K562 (cell line): ENCODE results near the gene GPAT3. TPM values are rescaled to one million over a fixed set of nuclear protein-coding genes. Genes with fewer than 3 reads are reported as not detected.

Experiments used
- CBFA2T3 ChIP-seq: fragments of 450-650 bp; IDR thresholded peaks from 2 replicates; pipeline ENCODE4 v1.6.1; 2017
- CEBPG ChIP-seq, 3 experiments: fragments of 200-800 bp in 1 of 3; sonication (Bioruptor generic) in 1 of 3; sonication (generic) in 1 of 3; formaldehyde crosslinking in 1 of 3; IDR thresholded peaks in 2 of 3; conservative IDR thresholded peaks in 1 of 3; 2 replicates each; pipeline versions ENCODE4 v1.6.1 to v1.8.0; 2016 to 2022; ENCODE audit warnings: missing compliant biosample characterization in 2 of 3, missing genetic modification characterization in 2 of 3, mild to moderate bottlenecking in 1 of 3, missing genetic modification reagents in 1 of 3
- CREM ChIP-seq: IDR thresholded peaks from 2 replicates; pipeline ENCODE4 v1.6.1; 2014; ENCODE audit warnings: antibody characterized with exemption, low read depth
- DMBX1 ChIP-seq: fragments of 250-450 bp; sonication (Bioruptor Pico); IDR thresholded peaks from 2 replicates; pipeline ENCODE4 v1.8.0; 2022; ENCODE audit warnings: inconsistent platforms, mild to moderate bottlenecking, moderate library complexity, borderline replicate concordance
- DPF2 ChIP-seq: fragments of 450-650 bp; IDR thresholded peaks from 2 replicates; pipeline ENCODE4 v1.6.1; 2016
- ESRRB ChIP-seq: fragments of 250-450 bp; sonication (Bioruptor Pico); IDR thresholded peaks from 2 replicates; pipeline ENCODE4 v1.5.0; 2020; ENCODE audit warnings: mild to moderate bottlenecking, moderate library complexity, borderline replicate concordance
- FOSL1 ChIP-seq: fragments of 200-800 bp; sonication (Bioruptor generic); conservative IDR thresholded peaks from 2 replicates; pipeline ENCODE4 v1.6.1; 2016; ENCODE audit warnings: missing genetic modification characterization, missing compliant biosample characterization
- HMBOX1 ChIP-seq: sonication (generic); IDR thresholded peaks from 2 replicates; pipeline ENCODE4 v1.6.1; 2016
- JUND ChIP-seq, 2 experiments: IDR thresholded peaks; 2 replicates in 1 of 2; 3 replicates in 1 of 2; pipeline ENCODE4 v1.6.1; 2011; ENCODE audit warnings: borderline replicate concordance in 2 of 2, low read depth in 2 of 2, low read length in 2 of 2, improper control_type of control experiment in 1 of 2, missing biosample characterization in 1 of 2, missing genetic modification characterization in 1 of 2, missing genetic modification reagents in 1 of 2
- RCOR1 ChIP-seq, 2 experiments: IDR thresholded peaks; 2 replicates each; pipeline ENCODE4 v1.6.1; 2012; ENCODE audit warnings: low read depth in 2 of 2, low read length in 2 of 2, borderline replicate concordance in 1 of 2, improper control_type of control experiment in 1 of 2
- SMARCA5 ChIP-seq: fragments of 450-650 bp; IDR thresholded peaks from 2 replicates; pipeline ENCODE4 v1.6.1; 2016
- ZNF253 ChIP-seq: fragments of 250-450 bp; sonication (Bioruptor Pico); conservative IDR thresholded peaks from 2 replicates; pipeline ENCODE4 v1.6.1; 2021; ENCODE audit warnings: mild to moderate bottlenecking
- ZNF384 ChIP-seq: IDR thresholded peaks from 2 replicates; pipeline ENCODE4 v1.6.1; 2012; ENCODE audit warnings: low read depth, low read length, improper control_type of control experiment
- ZNF717 ChIP-seq: fragments of 250-450 bp; sonication (Bioruptor Pico); IDR thresholded peaks from 2 replicates; pipeline ENCODE4 v1.5.0; 2021
- polyA plus RNA-seq, 8 experiments: library from polyadenylated mRNA; depleted of rRNA in 4 of 8; stranded (reverse) in 5 of 8; unstranded in 3 of 8; fragments of >200 nt; fragmentation: Nextera tagmentation in 2 of 8; fragmentation: Illumina TruSeq in 1 of 8; extraction: Ambion mirVana in 2 of 8; extraction: Trizol in 1 of 8; gene quantifications; 2 replicates each; pipeline versions ENCODE4 v1.2.1 to v1.2.3, GENCODE V29; 2011 to 2014; ENCODE audit warnings: inconsistent platforms in 1 of 8, missing spikeins in 1 of 8
- total RNA-seq, 7 experiments: library from RNA; depleted of rRNA in 6 of 7; stranded (reverse); fragments of >200 nt in 6 of 7; fragmentation: Illumina TruSeq in 2 of 7; extraction: Trizol in 2 of 7; gene quantifications; 2 replicates each; pipeline versions ENCODE4 v1.2.1 to v1.2.3, GENCODE V29; 2011 to 2021; ENCODE audit warnings: low replicate concordance in 1 of 7

The GPAT3 gene
- total and polyA plus RNA-seq, 9 of the 15 experiments (the other 6 are each of a cell fraction or from before 2014, with no cell fraction given): 4.1 to 16.1 (median 13.1) TPM

GRCh38 chr4:83542225-83542624, 6.3 kb downstream of the GPAT3 start (continued):
- TF ChIP-seq ZNF384: no peak
- TF ChIP-seq CEBPG (CRISPR knock-in tag; IDR thresholded peaks at IDR 0.05): no peak
- no peak for TF ChIP-seq CEBPG (tag; conservative IDR thresholded peaks at IDR 0.05 in 1 of 2, IDR thresholded peaks at IDR 0.05 in 1 of 2)
- 0 out of 2 replicates have a peak, but pooled peaks have one; percentile 23 for TF ChIP-seq HMBOX1
- TF ChIP-seq ZNF253 (CRISPR knock-in tag): no peak
- no peak for TF ChIP-seq ZNF717 (CRISPR knock-in tag)
- peak; percentile 37; the same call in 1 of the 2 replicates for TF ChIP-seq CBFA2T3
- peak; percentile 42; the same call in 1 of the 2 replicates for TF ChIP-seq DPF2
- peak in 1 of 2 experiments; percentile 60; a peak in 1 of 4 replicates for TF ChIP-seq RCOR1 (IDR thresholded peaks at IDR 0.05; ENCODE audit: borderline replicate concordance in 1 of 2, low read depth in 2 of 2, low read length in 2 of 2)
- TF ChIP-seq JUND (IDR thresholded peaks at IDR 0.05; ENCODE audit: borderline replicate concordance, low read depth, low read length): peak; percentile 18; the same call in 1 of the 2 replicates
- no peak; the same call in 2 of the 3 replicates for TF ChIP-seq JUND (tag; IDR thresholded peaks at IDR 0.05; ENCODE audit: borderline replicate concordance, low read depth, low read length)
- no peak for TF ChIP-seq SMARCA5
- TF ChIP-seq CREM: 0 out of 2 replicates have a peak, but pooled peaks have one; percentile 14
- no peak for TF ChIP-seq DMBX1
- no peak for TF ChIP-seq ESRRB
- 0 out of 2 replicates have a peak, but pooled peaks have one; percentile 31 for TF ChIP-seq FOSL1 (tag)
